HG02571 (cell line): ENCODE measurements around the gene SMARCD1.
A peak's percentile ranks its signal among the peaks of the same experiment; 100 is the strongest.

ENCODE experiments used
- ATAC-seq: cut with Tn5 transposase; IDR thresholded peaks from one replicate; pipeline ENCODE4 v1.9.1; 2021; ENCODE audit warnings: mild to moderate bottlenecking, moderate library complexity; ENCODE audit not compliant: unreplicated experiment

SMARCD1 gene

DNA sequence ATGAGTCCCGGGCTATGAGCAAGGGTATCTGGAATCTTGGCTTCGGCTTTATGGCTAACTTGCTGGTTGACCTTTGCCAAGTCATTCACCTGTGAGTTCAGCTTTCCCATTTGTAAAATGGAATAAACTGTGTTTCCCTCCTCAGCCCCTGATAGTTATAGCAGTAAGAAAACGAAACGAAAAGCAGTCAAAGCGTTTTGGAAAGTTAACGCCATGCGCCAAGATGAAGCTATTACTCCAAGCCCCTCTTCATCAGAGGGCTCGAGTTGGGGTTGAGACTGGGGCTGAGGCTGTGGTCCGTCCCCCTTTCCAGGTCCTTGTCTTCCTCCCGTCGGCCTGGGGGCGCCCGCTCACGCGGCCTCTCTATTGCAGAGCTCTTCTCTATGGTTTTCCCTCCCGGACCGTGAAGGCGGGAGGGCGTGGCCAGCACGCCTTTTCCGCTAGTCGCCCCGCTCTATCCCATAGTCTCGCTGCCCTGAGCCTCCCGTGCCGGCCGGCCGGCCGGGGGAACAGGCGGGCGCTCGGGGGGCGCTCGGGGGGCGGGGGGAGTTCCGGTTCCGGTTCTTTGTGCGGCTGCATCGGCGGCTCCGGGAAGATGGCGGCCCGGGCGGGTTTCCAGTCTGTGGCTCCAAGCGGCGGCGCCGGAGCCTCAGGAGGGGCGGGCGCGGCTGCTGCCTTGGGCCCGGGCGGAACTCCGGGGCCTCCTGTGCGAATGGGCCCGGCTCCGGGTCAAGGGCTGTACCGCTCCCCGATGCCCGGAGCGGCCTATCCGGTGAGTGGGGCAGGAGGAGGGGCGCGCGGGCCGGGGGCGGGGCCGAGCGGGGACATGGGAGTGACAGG, at the start of gene SMARCD1:
TSS of gene SMARCD1 (plus strand) at position 568 of the 840 bp plus-strand sequence. CDS start at position 596, 28 bp downstream.
- peak; percentile 76 for ATAC-seq

DNA sequence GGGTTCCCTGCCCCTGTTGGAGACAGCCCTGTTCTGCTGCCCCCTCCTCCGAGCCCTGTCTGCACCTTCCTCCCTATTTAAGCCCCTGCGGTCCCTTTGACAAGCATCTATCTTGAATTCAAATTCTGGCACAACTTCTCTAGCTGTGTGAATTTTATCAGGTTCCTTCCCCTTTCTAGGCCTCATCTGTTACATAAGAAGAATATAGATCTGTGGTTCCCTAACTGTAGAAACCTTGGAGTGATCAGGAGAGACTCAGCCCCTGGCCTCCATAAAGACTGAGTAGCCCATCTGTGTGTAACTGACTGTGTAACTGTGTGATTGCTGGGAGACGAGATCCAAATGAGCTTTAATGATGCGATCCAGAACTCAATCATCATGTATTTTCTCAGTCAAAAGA, 46.8 kb upstream of the SMARCD1 start:
- ATAC-seq = no peak

DNA sequence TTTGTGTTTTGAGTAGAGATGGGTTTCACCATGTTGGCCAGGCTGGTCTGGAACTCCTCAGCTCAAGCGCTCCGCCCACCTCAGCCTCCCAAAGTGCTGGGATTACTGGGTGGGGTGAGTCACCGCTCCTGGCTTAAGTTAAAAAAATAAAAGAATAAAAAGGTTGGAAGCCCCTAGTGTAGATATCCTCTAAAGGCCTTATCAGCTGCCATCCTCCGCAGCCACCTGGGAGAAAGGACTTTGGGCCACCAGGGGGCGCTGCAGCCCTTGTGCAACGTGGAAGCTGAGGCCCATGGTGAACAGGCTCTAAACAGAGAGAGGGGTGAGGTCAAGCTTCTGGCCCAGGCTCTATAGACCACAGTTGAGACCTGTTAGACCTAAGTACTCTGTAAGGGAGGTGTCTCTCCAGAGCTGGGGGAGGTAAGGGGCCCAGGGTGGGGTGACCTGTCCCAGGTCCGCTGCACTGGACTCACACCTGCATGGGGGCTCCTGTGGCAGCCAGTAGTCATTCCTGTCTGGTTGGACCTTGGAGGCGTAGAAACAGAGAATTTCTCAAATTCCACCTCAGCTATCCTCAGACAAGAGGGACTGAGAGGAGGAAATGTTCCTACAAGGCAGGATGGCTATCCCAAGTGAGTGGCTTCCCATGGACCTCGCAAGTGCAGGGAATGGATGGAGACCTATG, 45.8 kb upstream of the SMARCD1 start:
- ATAC-seq = no peak

DNA sequence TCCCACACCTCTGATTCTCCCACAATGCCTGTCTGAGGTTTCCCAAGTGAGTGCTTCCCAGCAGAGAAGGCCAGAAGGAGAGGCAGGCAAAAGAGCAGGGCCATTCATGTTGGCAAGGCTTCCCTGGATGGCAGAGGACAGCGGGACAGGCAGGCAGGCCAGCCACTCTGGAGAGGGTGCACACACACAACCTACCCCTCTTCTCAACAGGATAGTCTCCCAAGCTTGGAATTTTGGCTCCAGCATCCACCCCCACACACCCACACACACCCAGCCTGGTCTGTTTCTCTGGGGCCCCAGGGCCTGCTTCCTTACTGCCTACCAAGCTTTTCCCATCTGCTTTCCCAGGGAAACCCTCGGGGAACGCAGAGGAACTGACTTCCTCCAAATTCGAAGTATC, 44.5 kb upstream of the SMARCD1 start:
- no peak for ATAC-seq

DNA sequence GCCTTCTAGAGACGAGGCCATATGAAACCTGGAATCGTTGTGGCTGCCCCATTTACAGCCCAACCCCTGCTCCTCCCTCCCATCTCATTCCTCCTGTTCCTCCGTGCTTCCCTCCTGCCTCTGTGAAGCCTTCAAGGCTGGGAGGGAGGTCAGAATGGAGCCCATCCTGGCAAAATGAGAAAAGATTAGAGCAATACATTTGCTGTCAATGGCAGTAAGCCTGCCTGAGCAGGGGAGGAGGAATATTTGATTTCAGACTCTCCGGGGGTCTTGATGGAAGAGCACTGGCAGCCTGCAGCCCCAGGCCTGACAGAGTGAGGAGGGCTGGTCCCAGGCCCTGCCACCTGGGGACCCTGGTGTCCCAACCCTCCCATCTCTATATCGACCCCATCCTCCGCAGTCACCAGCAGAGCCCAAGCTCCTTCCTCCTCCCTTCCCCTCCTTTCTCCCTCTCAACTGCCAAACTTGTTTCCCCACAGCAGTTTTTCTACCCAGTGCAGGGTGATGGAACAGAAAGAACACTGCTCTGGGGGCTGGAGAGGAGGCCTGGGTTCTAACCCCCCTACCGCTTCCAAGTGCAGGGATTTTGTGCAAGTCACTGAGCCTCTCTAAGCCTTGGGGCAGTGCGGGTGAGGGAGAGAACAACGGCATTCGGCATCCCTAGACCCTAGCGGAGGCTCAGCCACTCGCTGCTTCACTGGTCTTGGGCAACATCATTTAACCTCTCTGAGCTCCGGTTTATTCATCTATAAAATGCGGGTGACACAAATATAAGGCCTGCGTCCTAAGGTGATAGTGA, 43.9 kb upstream of the SMARCD1 start:
- no peak for ATAC-seq

DNA sequence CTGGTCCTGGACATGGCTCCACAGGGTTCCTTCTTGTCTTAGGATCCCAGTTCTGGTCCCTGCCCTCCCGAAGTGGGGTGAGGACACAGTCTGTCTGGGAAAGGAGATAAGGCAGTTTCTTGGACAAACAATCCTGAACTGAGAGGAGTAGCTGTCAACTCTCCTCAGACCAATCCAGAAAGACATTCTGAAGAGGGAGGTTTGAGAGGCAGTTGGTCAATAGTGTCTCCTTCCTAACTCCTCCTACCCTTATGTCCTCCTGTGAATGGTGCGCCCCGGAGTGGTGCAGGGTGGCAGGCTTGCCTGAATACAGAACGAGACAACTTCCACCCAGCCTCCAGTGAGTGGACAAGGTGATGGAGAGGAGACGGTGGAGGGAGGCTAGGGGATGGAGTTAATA, 43.2 kb upstream of the SMARCD1 start:
- ATAC-seq = no peak

DNA sequence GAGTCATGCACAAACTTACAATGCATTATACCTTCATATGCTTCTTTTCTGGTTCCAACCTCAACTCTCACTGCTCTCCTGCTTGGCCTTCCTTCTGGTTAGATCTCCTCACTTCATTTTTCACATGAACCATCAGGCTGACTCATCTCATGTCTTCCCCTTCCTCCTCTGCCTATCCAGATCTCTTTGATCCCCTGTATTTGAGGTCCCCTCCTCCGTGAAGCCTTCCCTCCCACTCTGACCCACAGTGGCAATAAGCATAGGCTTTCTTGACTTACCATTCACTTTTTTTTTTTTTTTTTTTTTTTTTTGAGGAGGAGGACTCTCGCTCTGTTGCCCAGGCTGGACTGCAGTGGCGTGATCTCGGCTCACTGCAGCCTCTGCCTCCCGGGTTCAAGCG, 42.4 kb upstream of the SMARCD1 start:
- no peak for ATAC-seq

DNA sequence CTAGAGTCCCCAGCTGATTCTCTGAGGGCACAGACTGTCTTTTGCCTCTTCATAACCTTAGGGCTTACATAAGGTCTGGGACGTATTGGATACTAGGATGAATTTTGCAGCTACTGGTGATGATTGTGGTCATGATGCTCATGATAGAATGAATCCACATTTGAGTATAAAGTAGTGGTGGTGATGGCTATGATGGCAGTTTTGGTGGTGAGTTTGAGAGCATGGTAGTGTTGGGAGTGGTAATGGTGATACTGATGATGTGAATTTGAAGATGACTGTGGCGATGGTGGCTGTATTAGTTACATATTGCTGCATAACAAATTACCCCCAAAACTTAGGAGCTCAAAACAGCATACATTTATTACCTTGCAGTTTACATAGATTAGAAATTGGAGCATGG, 41.8 kb upstream of the SMARCD1 start:
- no peak for ATAC-seq

DNA sequence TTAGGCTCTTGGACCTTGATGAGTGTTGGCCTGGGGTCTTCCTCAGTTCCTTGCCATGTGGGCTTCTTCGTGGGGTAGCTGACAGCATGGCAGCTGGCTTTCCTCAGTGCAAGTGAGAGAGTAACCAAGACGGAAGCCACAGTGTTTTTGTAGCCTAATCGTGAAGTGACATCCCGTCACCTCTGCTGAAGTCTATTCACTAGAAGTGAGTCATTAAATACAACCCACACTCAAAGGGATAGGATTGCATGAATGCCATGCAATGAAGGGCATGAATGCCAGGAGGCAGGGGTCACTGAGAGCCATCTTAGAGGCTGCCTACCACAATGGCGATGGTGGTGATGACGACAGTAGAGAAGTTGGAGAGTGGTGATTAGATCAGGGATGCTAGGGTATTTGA, 41.3 kb upstream of the SMARCD1 start:
- no peak for ATAC-seq

DNA sequence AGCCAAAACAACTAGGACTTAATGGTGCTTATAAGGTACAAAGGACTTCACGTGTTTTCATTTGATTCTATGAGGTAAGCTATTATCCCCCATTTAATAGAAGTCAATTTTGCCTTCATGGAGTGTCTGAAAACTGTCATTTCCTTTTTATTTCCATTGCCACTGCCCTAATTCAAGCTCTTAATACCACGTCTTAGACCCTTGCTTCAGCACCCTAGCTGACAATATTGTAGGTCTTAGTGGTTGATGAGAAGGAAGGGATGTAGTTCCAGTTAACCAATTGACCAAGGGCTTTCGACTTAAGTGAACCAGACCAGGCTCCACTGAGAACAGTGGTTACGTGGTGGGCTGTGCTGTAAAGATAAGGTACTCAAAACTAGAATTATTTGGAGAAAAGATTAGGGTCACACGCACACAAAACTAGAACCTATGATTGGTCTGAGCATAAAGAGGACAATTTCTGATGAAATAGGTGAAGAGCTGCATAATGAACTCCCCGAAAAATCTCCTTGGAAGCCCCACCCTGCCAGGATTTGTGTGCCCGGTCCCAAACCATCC, 37.4 kb upstream of the SMARCD1 start:
- no peak for ATAC-seq

DNA sequence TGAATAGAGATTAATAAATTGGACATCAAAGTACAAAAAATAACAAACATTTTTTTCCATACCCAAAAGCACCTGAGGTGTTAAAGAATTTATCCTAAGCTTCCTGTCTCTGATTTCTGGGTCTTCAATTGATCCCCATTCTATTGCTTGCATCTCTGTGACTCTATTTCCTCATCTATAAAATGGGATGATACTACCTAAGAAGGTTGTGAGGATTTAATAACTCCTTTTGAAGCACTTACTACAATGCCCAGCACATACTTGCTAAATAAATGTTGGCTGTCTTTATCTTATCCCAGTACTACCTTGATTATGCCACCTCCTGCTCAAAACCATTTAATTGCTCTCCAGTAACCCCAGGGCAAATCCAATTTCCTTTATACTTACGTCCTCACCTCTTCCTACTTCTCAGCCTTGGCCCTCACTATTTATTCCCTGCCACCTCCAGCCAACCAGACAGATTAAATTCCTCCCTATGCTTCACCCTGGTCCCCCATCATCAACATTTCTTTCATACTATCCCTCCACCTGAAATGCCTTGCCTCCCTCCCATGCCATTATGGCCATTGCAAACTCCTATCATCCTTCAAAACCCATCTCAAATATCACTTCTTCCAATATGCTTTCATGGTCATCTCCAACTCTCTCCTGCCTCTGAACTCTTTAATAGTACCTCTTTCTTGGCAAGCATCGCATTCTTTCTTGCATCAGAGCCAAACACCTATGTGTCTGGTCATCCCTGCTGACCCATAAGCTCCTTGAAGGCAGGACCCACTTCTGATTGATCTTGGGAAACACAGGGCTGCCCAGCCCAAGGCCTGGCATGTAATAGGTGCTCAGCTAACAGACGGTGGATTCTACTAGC, 35.7 kb upstream of the SMARCD1 start:
- no peak for ATAC-seq

DNA sequence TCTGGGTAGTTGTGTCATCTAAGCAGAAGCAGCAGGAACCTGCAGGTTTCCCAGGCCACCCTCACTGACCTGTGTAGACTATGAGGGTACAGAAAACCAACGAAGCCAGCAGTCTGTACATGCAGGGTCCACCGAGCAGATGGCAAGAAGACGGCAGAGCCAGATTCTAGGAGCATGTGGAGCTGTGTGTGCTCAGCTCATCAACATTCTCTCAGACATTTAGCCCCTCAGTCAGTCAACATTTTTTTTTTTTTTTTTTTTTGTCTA, 35.1 kb upstream of the SMARCD1 start:
- no peak for ATAC-seq

DNA sequence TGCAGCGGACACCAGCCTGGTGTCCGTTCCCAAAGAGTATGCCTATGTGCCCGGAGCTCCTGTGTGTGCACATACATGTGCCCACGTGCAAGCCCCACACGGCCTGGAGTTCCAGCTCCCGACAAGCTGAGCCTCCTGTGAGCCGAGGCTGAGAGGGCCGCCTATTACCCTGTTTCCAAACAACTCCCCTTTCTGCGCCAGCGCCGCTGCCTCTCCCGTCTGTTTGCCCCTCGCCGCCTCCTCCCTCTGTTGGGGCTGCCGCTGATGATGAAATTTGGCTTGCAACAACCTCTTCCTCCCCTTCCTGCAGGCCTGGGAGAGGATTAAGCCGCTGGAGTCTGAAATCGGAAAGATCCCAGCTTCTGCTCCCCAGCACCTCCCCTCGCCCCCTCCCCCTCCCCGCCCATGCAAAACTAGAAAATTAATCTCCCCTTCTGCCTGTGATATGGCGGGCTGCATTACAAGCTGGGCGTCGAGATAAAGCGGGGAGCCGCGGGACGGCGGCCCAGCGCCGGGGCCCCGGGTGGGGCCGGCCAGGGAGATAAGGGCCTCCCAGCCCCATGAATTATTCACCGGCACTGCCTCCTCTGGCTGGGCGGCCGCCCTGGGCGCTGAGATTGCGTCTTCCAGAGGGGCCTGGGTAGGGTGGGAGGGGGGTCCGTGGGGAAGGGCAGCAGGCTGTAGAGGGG, 34.6 kb upstream of the SMARCD1 start:
- ATAC-seq = no peak

DNA sequence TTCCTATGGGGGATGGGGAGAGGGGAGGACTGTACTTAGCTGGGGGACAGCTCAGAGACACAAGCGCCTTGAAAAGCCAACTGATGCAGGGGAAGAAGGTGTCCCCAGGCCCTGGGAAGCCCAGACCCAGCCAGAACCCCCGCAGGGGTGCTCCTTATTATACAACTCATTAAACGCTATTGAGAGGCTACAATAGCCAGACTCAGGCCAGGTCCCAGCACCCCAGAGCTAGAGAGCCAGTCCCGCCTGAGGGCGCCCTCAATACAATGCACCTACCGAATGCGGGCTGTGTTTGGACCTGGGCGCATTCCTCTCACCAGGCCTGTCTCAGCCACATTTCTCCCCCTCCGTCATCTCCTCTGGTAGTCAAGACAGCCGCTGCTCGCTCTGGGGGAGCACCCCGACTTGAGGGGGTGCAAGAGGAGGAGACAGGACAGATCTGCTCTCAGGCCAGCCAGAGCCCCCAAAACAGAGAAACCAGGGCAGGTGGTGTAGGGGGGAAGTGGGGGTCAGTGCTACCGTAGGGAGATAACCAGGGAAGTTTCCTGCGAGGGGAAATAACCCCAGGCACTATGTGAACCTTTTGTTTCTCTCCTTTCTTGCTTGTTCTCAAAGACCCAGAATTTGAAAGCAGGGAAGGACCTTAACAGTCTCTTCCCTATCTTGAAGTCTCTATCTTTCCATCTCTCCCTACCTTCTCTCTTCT, 33.9 kb upstream of the SMARCD1 start:
- no peak for ATAC-seq

DNA sequence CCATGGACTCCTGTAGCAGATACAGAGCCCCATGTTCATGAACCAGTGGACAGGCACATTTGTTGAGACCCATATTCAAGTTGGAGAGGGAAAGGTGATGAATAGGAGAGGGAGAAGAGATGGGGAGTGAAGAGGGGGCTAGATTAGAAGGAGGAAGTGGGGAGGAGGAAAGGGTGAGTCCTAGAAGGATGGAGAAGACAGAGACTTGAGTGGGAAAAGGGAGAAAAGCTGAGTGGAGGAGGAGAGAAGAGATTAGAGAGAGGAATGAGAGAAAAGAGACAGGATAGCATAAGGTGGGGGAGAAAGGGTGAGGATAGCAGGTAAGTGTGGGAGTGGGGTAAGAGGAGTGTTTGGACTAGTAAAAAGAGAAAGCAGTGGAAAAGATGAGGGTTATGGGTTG, 32.6 kb upstream of the SMARCD1 start:
- no peak for ATAC-seq

DNA sequence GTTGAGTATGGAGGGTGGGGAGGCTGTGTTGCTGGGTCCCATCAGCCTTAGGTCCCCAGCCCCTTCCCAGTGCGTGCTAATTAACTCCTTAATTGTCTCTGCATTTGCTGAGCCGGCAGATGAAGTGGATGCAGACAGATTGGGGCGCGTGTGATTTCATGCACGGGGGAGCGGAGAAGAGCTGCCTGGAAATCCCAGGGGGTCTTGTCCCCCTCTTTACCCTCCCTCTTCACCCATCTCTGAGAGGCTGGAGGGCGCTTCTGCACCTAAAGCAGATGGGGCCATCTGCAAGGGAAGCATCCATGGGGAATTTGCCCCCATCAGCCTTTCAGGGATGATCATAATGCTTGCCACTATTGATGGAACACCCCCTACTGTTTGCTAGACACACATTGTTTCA, 32.2 kb upstream of the SMARCD1 start:
- no peak for ATAC-seq

DNA sequence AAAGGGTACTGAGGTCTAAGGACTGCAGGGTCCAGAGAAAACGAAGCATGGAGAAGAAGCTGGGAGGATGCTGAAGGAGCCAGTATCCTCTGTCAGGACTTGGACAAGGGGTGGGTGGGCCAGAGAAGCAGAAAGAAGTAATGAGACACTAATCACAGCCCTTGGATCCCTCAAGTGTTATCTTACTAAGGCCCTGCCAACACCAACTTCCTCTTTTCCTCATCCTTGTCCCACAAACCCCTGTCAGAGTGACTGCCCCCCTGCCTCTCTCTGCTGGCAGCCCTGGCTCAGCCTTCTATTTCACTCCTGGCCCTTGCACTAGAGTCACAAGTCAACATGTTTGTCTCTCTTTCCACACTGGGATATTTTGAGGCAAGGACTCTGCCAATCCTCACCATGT, 31.6 kb upstream of the SMARCD1 start:
- ATAC-seq = no peak

DNA sequence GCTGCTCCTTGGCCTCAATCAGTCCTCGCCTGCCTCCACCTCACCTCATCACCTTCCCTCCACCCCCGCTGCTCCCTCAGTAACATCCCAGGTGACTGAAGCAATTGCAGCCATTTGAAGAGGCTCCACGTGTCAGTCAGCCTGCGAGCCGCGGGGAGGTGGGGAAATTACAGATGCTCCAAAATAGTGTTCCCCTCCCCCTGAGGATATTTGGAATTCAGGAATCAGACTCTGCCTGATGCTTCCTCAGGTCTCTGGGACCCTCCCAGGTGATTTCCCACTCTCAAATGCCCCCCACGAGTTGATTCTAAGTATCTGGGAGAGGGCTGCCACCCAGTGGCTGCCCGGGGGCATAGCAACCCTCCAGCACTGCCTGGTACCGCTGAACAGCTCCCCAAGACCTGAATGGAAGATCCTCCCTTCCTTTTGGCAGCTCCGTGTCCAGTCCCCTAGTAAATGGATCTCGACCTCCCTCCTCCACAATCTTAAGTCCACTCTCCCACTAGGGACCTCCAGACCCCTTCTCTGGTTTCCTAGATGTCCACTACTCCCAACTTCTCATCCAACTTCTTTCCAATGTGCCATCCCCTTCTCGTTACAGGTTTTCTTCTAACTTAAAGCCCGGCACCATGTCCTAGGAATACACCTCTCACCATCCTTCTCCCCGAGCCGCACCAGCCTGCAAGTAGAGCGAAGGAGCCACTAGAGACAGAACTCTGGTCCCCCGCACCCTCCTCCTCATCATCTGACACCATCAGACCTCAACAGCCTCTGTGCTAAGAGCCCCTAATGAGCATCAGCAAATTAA, 29.1 kb upstream of the SMARCD1 start:
- ATAC-seq = no peak

DNA sequence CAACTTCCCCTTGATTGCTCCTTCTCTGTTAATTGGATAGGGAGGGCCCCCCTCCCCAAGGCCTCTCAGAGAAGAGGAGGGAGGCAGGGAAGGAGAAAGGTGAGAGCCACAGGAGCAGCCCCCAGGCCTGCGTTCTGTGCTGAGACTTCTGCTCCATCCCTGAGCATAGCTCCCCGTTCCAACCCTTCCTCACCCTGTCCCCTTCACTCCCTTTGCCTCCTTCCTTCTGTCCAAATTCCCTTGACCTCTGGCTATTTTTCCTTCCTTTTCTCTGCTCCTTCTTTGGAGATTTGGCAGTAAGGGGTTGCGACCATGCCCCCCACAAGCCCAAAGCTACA, 28.5 kb upstream of the SMARCD1 start:
- ATAC-seq = no peak
